Hypothalamus (tissue), 51 donors: ENCODE data around the gene F13A1.
"Not testable (repeated sequence)": the region's sequence is repeated elsewhere in the genome, so short reads cannot be mapped to it uniquely, and the experiment has no call there.

Experiments
- DNase-seq, 51 donors: peaks; one replicate each; lab custom pipeline; 2025; lab: John Stamatoyannopoulos, UW

Gene F13A1

GRCh38 chr6:6320901-6321300 is 439 bp upstream of the F13A1 start:
- no peak for DNase-seq

DNA sequence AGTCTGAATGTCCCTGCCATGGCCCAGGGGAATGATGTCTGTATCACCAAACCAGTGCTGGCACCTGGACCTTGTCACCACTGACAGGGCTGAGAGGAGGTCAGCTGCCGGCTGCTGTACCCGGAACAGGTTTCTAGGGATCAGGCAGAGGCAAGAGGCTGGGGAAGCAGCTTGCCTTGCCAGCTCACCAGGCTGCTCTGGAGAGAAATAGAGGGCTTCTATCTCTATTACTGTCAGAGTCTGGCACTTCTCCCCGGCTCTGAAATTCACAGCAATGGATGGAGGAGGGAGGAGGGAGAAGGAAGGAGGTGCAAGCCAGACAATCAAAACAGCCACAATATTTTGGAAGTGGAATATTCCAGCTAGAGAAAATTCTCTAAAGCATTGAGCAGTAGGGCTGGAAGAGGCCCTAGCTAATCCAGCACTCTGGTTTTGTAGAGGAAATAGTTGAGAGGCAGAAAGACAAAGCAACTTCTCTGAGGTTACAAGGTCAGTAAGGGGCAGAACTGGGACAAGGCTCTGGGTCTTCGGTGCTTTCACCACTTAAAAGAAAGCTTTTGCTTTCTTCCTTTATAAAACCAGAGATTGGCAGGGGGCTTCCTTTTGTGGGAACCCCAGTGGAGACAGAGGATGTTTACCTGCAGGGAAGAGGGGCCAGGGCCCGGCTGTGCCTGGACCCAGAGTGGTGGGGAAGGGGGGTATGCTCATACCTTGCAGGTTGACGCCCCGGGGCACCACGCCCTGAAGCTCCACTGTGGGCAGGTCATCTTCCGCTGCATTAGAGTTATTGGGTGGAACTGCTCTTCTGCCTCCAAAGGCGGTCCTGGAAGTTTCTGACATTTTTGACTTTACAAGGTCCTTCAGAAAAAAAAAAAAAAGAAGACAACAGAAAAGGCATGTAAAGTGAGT is 2.4 kb downstream of the F13A1 start:
- DNase-seq, result peak in 2 of 51 donors; percentile 4 to 28

DNA sequence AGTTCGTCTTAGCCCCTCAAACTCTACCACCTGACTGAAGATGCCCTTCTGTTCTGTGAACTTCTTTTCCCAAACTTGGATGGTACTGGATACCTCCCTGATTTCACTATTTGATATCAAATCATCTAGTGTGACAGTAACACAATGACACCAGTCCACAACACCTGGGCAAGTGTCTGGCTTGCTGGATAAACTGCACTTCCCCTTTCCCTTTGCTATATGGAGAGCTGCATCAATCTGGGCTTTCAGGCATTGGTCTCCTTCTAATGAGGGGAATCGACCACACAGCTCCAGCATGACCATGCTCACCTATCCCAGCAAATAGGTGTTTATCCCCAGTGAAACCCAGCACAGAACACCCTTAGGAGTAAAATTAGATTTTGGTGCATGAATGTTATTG is 3.1 kb downstream of the F13A1 start:
- DNase-seq, result no peak

- DNase-seq, result peak in 18 of 51 donors; percentile 1 to 57 (median 16)
These were observed 4.8 kb downstream of the F13A1 start for GRCh38 chr6:6315660-6316059.

GRCh38 chr6:6314596-6314995 is 5.9 kb downstream of the F13A1 start:
- DNase-seq, result no peak

GRCh38 chr6:6312901-6313441 is 7.5 kb downstream of the F13A1 start:
- DNase-seq, result no peak

GRCh38 chr6:6305575-6305974 is 14.9 kb downstream of the F13A1 start:
- DNase-seq, result no peak

- not testable (repeated sequence) for DNase-seq
These were observed 20.1 kb downstream of the F13A1 start for GRCh38 chr6:6300383-6300782.

DNA sequence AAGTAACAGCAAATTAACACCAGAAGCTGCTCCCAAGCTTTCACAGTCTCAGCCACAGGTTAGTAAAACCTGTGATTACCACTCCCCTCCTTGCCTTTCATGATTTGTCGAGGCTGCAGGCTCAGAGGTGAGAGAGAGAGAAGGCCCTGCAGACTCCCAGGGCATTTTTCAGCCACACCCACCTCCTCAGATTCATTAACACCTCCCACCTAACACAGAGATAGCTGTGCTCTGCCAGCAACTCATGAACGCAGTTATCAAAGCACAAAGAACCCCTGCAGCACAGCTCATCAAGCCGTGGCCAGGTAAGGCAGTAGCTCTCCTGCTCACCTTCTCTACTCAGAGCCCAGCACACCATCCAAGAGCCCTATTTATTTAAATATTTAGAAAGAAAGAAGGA is 27.1 kb downstream of the F13A1 start:
- no peak for DNase-seq

DNA sequence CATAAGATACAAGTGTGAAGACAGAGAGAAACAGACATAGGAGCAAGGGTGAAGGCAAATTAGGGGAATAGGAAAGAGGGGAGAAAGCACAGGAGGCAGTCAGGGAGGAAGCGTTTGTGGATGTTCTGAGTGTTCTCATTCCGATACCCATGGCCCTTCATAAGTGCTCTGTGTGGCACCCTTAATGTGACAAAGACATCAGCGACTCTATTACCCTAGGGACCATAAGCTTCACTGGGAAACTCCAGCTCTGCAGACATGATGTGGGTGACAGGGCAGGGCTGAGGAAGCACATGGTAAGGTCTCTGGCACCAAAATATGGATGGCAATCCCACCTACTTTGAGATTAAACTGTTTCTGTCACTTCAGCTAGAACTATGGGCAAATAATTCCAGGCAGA is 33.0 kb downstream of the F13A1 start:
- no peak for DNase-seq

DNA sequence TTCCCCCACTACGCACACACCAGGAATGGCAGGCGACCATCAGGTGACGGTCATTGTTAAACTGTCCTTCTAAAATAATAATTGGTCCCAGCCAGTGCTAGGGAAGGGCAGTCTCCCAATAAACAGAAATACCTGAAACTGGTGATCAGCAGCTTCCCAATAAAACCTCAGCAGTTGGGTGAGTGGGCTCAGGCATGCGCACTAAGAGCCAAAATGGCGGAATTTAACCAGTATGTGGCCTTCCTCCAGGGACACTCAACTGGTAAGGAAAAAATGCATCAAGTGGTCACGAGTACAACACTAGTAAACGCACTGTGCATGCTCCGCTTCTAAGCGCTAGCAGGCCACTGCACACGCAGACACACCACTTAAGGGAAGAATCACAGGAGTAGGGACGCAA is 34.8 kb downstream of the F13A1 start:
- DNase-seq, result no peak

GRCh38 chr6:6284221-6284966 is 36.1 kb downstream of the F13A1 start:
- no peak for DNase-seq

GRCh38 chr6:6283746-6284145 is 36.7 kb downstream of the F13A1 start:
- DNase-seq, result no peak

DNA sequence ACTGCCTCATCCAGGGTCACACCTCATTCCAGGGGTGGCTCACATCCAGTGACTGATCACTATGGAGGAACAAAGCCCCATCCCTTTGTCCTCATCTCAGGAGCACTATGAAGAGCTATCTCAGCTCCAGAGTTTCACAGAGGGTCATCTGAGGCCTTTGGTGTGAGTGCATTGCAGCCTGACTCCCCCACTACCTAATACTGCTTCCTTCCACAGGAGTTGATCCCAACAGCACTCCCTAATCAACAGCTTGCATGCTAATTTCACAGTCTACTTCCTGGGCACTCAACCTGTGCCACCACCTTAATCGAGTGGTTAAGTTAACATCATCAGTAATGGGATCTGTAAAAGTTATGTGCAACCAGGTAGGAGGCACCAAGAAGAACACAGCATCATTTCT is 37.7 kb downstream of the F13A1 start:
- DNase-seq, result no peak

GRCh38 chr6:6277413-6277812 is 43.0 kb downstream of the F13A1 start:
- no peak for DNase-seq

DNA sequence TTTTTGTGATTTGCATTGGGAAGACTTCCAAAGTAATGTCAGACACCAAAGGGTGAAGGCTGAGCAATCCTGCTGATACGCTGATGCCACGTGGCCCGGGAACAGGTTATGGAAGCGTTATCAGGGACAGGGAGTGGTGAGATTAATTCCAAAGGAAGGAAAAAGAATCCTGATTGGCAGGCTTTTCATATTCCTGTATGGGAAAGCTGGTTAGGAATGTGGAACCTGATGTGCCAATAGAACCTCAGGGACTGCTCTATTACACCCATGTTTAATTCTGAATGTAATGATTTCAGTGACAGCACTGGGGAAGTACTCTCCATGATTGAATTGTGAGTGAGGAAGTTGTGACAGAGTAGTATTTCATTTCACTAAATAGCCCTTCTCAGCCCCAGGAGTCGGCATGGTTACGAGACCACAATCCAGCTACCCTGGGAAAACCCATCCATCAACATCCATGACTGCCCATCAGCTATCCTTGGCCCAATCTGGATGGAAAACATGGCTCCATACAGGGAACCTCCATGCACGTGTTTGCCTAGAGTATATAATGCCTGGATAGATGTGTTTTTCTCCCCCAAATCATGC is 49.4 kb downstream of the F13A1 start:
- no peak for DNase-seq

DNA sequence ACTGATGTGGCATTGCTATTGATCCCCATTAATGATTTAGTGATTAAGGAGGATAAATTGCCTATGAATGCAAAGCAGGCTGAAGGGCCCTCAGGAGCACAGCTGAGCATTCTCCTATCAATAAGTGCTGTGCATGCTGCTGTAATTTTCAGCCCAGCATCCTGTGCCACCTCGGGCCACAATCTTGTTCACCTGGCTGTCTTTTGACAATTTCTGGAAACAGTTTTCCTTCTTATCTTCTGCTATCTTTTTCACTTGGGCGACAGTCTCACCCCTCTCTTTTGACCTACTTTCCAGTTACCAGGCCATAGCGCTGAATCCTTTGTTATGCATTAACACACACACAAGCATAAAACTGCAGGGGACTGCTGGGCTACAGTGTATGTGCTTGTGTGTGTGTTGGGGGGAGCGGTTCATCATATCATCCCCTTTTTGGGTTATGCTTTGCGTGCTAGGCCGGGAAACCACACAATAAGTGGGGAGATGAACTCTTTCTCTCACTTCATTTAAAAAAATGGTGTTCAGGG is 60.2 kb downstream of the F13A1 start:
- DNase-seq, result no peak

GRCh38 chr6:6256886-6257285 is 63.6 kb downstream of the F13A1 start:
- DNase-seq, result no peak

DNA sequence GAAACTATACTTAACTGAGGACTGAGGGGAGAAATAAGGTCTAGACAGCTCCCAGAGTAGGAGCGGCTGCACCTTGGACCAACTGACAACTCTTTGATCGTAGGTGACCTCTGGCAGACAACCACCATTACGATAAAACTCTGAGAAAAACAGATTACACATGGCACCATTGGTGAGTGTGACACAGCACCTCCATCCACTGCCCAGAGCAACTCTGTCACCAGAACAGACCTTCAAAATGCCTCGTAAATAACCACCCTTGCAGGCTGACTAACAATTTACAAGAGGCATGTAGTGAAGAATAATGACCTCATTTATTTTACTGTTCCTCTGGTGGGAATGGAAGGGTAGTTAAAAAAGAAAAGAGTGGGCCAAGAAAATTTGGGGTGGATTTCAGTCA is 64.2 kb downstream of the F13A1 start:
- DNase-seq, result no peak

- DNase-seq, result no peak
These were observed 68.7 kb downstream of the F13A1 start for GRCh38 chr6:6251555-6252280.
